ENCODE measurements around the gene APOO. TPM values are rescaled to one million over a fixed set of nuclear protein-coding genes. Genes with fewer than 3 reads are reported as not detected.

The APOO gene
- total and polyA plus RNA-seq, 2 of the 13 experiments (the other 11 are each of a cell fraction or from before 2014, with no cell fraction given): 9.7 to 22.1 TPM

GRCh38 chrX:23816179-23816578 lies 91.6 kb downstream of the APOO start (continued):
- TF ChIP-seq HMGXB3 (CRISPR knock-in tag; IDR thresholded peaks at IDR 0.05; ENCODE audit: borderline replicate concordance): no peak
- no peak for TF ChIP-seq ZNF556 (CRISPR knock-in tag; IDR thresholded peaks at IDR 0.05; ENCODE audit: borderline replicate concordance)

- WGBS (ENCODE audit: low lambda C conversion rate): 100% methylated on average over 4 of the region's 7 CpGs
- CTCF ChIA-PET (ENCODE audit: low intra/inter-chr PET ratio, low total read pairs): no interaction called here
- intact Hi-C loops (cut with micrococcal nuclease; ENCODE audit: unreplicated experiment): no loop called here
- TF ChIP-seq ZMYM3 (CRISPR knock-in tag; IDR thresholded peaks at IDR 0.05) (no peak), MTF1 (CRISPR knock-in tag; IDR thresholded peaks at IDR 0.05) (no peak), E2F2 (CRISPR knock-in tag; IDR thresholded peaks at IDR 0.05; ENCODE audit: borderline replicate concordance) (no peak), GATAD2A (CRISPR knock-in tag; IDR thresholded peaks at IDR 0.05) (no peak), ZNF432 (CRISPR knock-in tag; IDR thresholded peaks at IDR 0.05; ENCODE audit: borderline replicate concordance) (no peak), ZNF205 (CRISPR knock-in tag; IDR thresholded peaks at IDR 0.05) (no peak), ZSCAN30 (CRISPR knock-in tag; IDR thresholded peaks at IDR 0.05) (no peak), ZNF264 (CRISPR knock-in tag; IDR thresholded peaks at IDR 0.05) (no peak), FOXA3 (CRISPR knock-in tag; IDR thresholded peaks at IDR 0.05) (no peak), ZNF414 (CRISPR knock-in tag; IDR thresholded peaks at IDR 0.05) (no peak), TFDP2 (CRISPR knock-in tag; IDR thresholded peaks at IDR 0.05) (no peak), ZBTB39 (CRISPR knock-in tag; IDR thresholded peaks at IDR 0.05) (no peak), ZC3H13 (CRISPR knock-in tag; IDR thresholded peaks at IDR 0.05) (no peak), SIX4 (CRISPR knock-in tag; IDR thresholded peaks at IDR 0.05) (no peak)
Measured at GRCh38 chrX:23815376-23815775, 92.4 kb downstream of the APOO start.

More at GRCh38 chrX:23815376-23815775, 92.4 kb downstream of the APOO start:
- H3K27me3 ChIP-seq (ENCODE audit: control insufficient read depth in 1 of 2, insufficient read depth in 2 of 2, low read length in 2 of 2): no peaks in the 10 kb centered on the region
- no peak overlapping the region for H3K27ac ChIP-seq (ENCODE audit: extremely low read length, insufficient read depth, low read length)
- no peaks in the 10 kb centered on the region for H4K20me1 ChIP-seq (ENCODE audit: insufficient read depth, low read length)
- BruUV-seq (replicated peaks): no TSS peak
- H3K36me3 ChIP-seq (replicated peaks in 1 of 2; ENCODE audit: control insufficient read depth in 1 of 2, insufficient read depth in 2 of 2, low read length in 2 of 2): no peaks in the 10 kb centered on the region
- POLR2A ChIA-PET: no interaction called here
- no peaks in the 10 kb centered on the region for H3K9me3 ChIP-seq (ENCODE audit: low read length)
- DNase-seq (ENCODE audit: low spot score): no peak
- H2AFZ ChIP-seq (ENCODE audit: low read length): no peak overlapping the region
- peaks cover 10% of the 10 kb centered on the region for H3K4me1 ChIP-seq (ENCODE audit: insufficient read depth, low read length)
- no peak overlapping the region for H3K4me3 ChIP-seq (replicated peaks in 1 of 3; ENCODE audit: insufficient read depth in 1 of 3, low read depth in 2 of 3, low read length in 3 of 3)
- H3K4me2 ChIP-seq (ENCODE audit: low read depth, low read length): no peak overlapping the region
- no peaks in the 10 kb centered on the region for H3K79me2 ChIP-seq (ENCODE audit: insufficient read depth, low read length)
- H3K9ac ChIP-seq (ENCODE audit: insufficient read depth, low read depth, low read length): no peak overlapping the region
- no peak for ATAC-seq
- no peak for FAIRE-seq
- in situ Hi-C loops (cut with HindIII; ENCODE audit: extremely low pct_ligation_motif_present, low pct_unique_long_range_greater_than_20kb): no loop called here
